Muscle of back (tissue), 11 donors: ENCODE data around the gene BAIAP2. TPM values are rescaled to one million over a fixed set of nuclear protein-coding genes. Genes with fewer than 3 reads are reported as not detected.
A peak's percentile ranks its signal among the peaks of the same experiment; 100 is the strongest.

Experiments
- DNase-seq, 3 donors: peaks; one replicate each; pipeline versions ENCODE4 v3.0.0 to v3.0.0-alpha.2; 2013
- polyA plus RNA-seq, 10 donors: library from polyadenylated mRNA; unstranded; fragments of 120-200 nt; gene quantifications; one replicate each; pipeline ENCODE4 v1.2.1, GENCODE V29; 2013; ENCODE audit not compliant: insufficient read length in 10 of 10

Gene BAIAP2
- polyA plus RNA-seq, 10 donors = 12.1 to 25.2 (median 16.6) TPM

DNA sequence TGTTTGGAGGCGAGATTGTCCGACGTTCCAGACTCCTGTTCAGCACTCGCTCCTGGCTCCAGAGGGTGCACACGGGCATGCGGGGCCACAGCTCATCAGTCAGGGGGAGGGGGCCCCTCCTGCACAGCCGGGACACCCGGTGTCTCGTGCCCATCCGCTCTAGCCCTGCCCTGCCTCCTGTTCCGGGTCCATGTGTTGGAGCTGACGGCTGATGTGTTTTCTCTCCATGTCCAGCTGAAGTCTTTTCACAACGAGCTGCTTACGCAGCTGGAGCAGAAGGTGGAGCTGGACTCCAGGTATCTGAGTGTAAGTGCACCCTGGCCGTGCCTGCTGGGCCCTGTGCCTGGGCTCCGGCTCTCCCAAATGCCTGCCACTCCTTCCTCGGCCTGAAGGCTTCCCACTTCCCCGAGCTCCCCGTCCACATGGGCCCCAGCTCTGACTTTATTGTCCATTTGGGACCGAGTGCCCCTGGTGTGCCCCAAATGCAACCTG, 50.5 kb downstream of the BAIAP2 start:
- no peak for DNase-seq

DNA sequence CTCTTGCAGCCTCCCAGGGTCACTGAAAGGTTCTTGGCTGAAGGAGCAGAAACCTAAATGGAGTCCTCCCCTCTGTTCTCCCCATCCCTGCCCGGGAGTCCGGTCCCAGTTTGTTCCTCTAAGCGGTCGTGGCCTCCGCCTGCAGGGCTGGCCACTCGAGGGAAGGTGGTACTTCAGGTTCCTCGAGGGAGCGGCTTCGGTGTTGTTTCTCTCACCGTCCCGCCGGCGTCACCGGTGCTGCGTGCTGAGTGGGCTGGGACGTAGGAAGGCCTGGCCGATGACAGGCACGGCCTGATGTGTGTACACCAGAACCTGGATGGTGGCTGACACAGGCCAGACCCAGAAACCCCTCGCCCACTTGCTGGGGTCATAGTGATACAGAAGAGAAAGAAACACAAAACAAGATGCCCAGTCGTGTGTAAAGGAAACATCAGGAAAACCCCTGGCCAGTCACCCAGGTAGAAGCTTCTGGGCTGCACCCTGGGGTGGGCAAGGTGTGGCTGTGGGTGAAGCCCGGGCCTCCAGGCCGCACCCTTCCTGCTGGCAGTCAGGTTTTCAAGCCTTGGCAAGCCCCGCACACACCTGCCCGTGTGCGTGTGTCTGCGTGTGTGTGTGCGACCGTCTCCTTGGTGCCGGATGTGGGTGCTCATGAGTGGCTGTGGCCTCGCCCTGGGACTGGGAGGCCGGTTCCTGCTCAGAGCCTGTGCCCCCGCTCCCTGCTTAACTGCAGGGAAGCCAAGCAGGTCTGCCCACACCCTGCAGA, 52.0 kb downstream of the BAIAP2 start:
- no peak for DNase-seq

DNA sequence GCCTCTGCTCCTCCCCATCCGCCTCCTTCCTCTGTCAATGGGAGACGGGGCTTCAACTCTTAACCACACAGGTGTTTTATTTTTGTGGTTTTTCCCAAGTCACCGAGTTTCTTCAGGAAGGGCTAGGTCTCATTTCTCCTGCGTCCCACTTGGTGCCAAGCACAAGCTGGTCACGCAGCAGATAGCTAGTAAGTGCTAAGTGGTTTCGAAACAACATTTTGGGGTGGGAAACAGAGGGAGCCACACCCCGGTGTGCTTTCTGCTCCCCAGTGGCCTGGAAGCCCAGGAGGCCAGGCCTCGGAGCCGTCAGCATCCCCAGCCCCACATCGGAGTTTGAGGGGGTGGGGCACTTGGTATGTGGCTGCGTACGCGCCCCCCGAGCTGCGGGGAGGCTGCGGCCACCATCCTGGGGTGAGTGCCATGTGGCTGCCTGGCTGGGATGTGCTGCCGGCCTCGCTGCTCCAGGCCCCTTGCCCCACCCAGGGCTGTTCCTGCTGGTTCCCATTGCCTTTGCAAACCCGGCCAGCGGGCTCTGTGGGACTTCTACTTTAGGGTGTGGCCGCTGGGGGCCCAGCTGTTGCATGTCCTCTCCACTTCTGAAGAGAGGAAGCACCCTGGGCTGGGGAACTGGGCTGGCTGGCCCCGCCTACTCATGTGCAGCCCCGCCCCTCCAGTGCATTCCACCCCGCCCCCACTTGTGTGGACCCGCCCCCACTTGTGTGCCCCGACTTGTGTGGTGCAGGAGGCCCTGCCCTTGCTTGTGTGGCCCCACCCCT, 55.6 kb downstream of the BAIAP2 start:
- DNase-seq = peak in 1 of 3 donors; percentile 51

DNA sequence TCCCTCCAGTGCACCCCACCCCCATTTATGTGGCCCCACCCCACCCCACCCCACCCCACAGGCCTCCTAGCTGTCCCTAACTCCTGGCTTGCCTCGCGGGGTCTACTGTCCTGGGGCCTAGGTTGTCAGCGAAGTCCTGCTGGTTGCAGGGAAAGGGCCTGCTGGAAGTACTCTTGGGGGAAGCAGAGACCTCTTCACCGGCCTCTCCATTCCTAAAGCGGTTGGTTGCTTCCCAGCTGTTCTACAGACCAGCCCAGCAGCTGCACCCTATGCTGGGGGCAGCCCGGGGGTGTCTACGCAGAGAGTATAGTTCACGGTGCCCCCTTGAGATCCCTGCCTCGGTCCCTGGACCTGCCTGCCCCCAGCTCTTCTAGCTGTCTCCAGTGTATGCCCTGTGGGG, 56.2 kb downstream of the BAIAP2 start:
- DNase-seq = no peak

DNA sequence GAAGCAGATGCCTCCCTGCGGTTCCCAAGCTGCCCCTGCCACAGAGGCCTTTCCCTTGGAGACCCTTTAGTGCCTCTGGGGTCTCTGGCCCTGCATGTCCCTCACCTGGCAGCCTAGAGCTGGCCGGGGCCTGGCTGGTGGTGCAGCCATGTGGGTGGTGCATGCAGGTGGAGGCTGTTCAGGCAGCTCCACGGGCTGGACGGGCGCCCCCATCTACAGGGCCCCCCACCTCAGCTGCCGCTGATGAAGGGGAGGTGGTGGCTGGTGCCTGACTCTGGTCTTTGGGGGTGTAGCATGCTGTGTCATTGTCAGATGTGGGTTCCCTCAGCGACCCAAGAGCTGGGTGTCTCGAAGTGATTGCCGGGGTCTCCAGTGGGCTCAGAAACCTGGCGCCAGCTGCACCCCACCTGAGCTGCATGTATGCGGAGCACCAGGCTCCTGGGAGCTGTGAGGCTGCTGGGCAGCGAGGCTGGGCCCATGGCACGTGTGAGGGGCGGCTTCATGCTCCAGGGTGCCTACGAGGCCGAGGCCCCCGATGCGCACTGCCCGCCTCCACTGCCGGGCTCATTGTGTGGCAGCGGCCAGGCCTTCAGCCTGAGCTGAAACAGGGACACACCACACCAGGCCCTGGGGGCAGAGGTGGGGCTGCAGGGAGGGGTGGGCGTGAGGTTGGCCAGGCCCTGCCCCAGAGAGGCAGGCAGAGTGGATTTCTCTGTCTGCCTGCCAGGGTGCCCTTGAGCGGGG, 57.0 kb downstream of the BAIAP2 start:
- DNase-seq = no peak

DNA sequence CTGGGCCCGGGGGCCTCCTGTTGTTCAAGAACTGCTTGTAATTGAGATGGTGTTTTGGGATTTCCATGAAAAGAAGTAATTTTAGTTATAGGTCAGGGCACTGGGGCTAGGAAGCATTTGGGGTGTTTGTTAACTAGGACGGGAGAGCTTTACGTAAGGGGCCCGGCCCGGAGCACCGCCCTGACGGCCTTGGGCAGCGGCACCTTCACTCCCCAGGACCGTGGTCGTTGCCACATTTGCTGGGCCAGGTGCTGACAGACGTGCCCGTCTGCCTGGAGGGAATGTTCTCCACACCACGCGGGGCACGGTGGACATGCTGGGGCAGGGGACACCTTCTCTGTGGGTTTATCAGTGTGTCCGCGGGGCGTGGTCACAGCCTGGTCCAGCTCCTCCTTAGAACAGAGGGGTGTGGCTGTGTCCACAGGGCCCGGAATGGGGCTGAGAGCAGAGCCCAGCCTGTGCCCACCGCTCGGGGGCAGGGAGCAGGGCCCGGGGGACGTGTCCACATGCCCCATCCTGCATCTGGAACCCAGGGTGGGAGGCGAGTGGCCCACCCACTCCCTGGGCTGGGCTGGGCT, 57.7 kb downstream of the BAIAP2 start:
- DNase-seq = no peak

DNA sequence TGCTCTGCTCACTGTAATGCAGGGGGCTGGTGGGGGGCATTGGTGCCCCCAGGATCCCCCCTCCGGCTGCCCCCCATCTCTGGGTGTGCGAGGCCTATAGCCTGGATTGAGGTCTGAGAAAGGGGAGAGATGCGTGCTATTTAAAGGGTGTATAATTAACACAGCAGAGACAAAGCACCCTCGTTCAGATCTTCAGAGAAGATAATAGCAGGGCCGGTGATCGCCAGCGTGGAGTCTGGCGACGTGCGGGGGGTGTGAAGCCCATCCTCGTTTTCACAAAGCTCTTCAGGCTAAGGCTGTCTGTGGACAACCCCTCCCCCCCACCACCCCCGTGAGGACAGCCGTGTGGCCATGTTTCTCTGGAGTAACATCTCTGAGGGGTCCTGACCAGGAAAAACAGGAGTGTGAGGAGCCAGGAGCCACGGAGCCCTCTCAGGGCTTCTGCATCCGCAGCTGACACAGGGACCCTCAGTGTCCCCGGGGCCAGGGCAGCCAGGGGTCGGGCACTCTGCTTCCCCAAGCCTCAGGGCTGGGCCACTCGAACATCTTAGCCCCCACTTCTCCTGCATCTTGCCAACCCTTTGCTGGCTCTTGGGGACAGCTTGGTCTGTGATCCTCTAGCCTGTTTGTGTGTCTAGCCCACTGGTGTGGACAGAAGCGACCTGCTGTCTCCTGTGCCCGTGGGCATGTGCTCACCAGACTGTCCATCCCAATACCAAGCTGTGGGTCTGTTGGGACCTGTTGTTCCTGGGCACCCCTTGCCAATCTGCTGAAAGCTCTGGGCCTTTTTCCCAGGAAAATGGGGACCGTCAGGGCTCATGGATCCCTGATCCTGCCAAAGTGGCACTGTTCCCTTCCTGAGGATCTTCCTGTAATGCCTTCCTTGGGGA, 58.9 kb downstream of the BAIAP2 start:
- DNase-seq = no peak

DNA sequence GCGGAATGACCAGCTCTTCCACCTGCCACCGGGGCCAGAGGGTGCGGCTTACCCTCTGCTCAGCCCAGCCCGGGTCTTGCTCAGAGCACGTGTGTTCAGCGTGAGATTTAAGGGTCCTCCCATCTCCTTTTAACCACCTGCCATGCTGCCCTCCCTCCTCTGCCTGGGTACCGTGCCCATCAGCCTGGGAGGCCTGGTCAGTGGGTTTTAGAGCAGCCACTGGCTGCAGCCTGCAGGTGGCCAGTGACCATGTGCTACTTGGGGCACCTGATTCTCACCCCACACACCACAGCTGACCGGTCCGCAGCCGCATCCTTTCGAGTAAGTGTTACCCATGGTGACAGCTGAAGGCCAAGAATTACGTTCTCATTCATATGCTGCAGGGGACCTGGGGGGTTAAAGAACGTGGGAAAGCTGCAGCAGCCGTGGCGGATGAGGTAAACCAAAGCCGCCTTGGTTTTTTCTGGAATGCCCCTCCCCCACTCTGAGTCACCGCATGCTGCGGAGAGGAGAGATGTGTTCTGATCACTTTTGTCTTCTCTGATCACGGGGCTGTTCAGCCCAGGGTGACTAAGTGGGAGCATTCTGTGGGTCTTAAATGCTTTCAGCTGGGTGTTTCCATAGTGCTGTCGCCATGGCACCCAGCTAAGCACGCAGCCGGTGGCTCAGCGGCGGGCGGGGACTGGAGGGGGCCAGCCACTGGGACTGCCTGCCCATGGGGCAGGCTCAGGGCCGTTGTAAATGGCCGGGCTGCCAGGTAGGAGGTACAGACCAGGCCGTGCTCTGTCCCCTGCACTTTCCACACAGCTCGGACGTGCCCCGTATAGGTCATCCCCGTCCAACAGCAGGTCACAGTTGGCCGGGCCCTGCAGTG, 59.8 kb downstream of the BAIAP2 start:
- peak; percentile 75 to 99 (median 89) for DNase-seq

DNA sequence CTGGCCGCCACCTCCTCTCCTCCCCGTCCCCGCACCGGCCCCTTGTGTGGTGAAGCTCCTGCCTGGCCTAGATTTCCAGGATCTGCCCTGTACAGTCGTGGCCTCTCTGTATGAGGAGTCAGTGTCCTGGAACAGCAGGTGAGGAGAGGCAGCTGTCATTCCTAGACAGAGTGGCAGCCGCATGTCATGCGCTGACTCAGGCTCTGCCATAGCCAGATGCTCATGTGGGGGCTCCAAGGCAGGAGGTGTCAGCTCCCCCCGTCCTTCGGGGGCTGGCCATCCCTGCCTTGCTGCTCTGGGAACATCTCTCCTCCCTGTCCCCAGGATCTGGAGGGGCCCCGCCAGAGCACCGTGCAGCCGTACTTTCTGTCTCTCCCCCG, 60.4 kb downstream of the BAIAP2 start:
- peak in 1 of 3 donors; percentile 41 for DNase-seq

DNA sequence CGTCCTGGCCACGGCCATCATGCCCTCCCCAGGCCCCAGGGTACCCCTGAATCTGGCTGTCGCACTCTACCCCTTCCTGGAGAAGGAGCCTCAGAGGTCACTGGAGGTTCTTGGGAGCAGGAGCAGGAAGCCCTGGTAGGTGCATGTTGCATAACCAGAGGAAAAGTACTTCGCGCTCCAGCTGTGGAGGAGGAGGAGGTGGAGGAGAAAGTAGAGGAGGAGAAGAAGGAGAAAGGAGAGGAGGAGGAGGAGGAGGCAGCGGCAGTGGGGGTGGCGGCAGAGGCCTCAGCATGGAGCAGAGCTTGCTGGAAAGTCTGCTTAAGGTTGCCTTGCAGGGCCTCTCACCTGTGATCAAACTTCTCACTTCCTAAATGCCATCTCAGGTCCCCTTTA, 61.8 kb downstream of the BAIAP2 start:
- no peak for DNase-seq

DNA sequence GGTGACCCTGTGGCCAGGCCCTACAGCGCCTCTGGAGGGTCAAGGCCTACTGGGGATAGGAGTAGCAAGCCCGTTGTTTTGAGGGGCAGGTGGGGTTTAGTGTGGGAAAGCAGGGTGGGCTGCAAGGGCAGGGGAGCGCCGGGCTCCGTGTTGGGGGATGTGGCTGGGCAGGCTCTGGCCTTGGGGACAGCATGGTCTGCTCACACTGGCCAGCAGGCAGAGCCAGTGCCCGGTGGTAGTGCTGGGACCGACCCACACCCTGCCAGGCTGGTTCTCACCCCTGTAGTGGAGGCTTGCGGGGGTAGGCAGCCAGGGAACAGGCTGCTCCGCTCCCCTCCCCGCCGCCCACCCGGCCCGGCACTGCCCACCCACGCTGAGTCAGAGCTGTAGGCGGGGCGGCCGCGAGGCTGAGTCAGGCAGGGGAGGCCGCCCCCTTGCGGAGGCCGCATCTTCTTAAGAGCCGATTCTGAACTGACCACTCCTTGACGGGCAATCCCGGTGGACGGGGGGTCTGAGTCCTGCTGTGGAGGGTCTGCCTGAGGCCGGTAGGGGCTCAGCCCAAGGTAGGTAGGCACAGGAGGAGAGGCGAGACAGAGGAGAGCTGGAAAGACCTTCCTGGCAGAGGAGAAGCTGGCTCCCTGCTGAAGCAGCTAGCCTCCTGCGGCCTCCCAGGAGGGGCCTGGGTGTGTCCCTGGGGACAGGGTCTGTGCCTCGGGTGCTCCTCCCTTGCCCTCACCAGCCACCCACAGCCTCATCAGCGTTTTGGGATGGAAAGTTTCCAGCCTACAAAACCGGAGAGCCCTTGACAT, 62.4 kb downstream of the BAIAP2 start:
- peak; percentile 75 to 93 (median 86) for DNase-seq

DNA sequence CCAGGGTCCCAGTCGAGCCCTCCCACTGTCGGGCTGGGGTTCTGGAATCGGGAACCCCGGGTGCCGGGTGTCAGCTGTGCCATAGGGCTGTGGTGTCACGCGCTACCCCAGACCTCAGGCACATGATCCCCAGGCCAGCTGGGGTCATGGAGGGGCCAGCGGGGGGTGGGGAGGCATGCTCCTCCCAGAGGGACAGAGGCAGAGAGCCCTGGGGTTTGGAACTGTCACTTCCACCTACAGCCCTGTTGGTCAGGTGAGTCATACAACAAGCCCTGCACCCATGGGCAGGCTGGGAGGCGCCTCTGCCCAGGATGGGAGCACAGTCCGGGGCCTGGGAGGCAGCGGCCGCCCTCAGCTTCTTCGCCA, 63.0 kb downstream of the BAIAP2 start:
- DNase-seq = no peak

DNA sequence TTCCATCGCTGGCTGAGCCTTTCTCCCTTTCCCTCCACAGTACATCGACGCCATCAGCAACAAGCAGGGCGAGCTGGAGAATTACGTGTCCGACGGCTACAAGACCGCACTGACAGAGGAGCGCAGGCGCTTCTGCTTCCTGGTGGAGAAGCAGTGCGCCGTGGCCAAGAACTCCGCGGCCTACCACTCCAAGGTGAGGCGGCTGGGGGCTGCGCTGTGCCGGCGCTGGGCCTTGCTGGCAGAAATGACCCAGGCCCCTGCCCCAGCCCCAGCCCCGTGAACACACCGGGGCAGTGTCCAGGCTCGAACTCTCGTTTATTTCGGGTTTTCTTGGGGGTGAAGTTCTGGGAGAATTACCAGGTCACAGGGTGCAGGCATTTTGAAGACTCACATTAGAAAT, 64.9 kb downstream of the BAIAP2 start:
- DNase-seq = no peak

DNA sequence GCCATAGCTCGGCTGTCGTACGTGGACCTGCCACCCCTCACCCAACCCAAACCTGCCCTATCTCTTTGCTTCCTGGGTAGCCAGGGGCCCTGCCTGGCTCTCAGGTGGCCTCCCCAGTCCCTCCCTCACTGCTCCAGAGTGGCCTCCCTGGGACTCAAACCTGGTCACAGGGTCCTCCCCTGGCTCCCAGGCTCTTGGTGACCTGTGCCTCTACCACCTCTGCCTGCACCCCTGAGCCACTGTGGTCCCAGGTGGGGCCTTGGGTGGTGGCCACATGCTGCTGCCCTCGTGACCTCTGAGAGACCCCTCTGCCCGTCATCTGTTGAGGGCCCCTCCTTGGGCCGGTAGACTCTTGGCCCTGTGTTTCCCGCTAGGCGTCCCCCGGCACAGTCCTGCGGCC, 65.7 kb downstream of the BAIAP2 start:
- DNase-seq = no peak

DNA sequence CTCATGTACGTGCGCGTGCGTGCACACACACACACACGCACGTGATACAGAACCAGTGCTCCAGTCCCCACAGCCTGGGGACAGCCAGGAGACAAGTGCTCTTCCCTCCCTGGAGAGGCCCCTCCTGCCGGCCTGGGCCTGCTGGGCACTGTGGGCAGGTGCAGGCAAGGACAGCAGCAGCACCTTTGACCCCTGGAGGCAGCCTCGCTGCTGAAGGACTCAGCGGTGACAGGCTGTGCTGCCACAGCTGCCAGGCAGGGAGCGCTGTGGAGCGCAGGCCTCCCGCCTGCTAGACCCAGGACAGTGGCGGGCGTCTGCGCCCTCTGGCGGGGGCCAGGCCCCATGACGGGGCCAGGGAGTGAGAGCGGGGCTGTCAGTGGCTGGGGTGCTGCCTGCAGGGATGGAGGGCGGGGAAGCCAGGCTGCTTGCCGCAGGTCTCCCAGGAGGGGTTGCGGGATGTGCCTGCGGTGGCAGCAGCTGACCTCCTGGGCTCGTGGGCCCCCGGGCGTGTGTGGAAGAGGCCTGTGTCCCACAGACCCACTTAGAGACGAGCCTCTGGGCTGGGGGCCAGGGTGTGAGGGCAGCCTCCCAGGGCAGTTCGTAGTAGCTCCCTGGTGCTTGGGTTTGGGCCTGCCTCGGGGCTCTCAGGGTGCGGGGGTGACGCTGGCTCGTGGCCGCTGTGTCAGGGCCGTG, 66.8 kb downstream of the BAIAP2 start:
- peak; percentile 62 to 86 (median 82) for DNase-seq

DNA sequence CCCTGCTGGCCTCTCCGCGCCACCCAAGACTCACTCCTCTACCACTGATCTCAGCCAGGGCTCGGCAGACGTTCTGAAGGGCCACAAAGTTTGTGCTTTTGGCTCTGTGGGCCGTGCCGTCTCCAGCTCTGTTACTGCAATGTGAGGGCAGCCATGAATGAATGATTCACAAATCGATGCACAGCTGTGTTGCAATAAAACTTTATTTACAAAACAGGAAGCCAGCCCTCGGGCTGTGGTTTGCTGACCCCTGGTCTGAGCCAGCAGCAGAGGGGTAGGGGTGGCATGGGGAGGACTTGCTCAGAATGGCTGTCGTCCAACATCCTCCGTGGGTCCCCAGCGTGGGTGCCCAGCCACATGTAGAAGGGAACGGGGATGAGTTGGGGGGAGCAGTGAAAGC, 67.4 kb downstream of the BAIAP2 start:
- DNase-seq = no peak

DNA sequence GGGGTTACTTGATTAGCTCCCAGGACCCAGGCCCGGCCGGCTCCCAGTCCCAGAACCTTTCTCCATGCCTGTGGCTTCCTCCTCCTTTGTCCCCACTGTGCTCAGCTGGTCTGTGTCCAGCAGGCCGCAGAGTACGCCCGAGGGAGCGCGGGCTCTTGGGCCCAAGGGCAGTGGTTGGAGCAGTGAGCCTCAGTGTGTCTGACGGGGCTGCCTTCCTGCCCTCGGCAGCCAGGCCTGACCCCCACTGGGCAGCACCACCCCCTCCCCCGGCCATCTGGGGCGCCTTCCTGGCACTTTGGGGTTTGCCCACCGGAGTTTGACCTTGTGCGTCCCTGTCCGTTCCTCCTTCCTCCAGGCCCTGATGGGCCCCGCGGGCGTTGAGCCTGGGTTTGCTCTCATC, 67.9 kb downstream of the BAIAP2 start:
- no peak for DNase-seq

DNA sequence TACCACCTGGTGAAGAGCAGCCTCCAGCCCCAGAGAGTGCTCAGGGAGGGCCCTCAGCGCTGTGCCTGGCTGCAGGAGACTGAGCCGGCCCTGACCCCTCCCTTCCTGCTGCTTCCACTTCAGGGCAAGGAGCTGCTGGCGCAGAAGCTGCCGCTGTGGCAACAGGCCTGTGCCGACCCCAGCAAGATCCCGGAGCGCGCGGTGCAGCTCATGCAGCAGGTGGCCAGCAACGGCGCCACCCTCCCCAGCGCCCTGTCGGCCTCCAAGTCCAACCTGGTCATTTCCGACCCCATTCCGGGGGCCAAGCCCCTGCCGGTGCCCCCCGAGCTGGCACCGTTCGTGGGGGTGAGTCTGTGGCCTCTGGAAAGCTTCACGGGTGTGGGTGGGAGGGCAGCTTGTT, 68.4 kb downstream of the BAIAP2 start:
- DNase-seq = no peak

DNA sequence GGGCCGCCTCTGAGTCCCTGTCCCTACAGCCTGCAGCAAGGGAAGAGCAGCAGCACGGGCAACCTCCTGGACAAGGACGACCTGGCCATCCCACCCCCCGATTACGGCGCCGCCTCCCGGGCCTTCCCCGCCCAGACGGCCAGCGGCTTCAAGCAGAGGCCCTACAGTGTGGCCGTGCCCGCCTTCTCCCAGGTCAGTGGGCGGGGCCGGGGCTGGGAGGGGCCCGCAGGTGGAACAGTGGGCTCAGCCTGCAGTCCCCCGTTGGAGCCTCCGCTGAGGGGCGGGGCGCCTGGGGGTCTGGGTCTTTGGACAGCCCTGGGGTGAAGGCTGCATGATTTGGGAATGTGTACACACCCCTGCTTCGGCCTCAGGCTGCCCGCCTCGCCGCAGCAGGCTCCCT, 71.8 kb downstream of the BAIAP2 start:
- no peak for DNase-seq
